GM18508 (cell line): Measurements from ENCODE around the gene ZNF182.
A peak's percentile ranks its signal among the peaks of the same experiment; 100 is the strongest.
"Not testable (repeated sequence)": the region's sequence is repeated elsewhere in the genome, so short reads cannot be mapped to it uniquely, and the experiment has no call there.

Experiments used
- ATAC-seq: cut with Tn5 transposase; IDR thresholded peaks from one replicate; pipeline ENCODE4 v1.9.1; 2021; ENCODE audit warnings: moderate number of reproducible peaks; ENCODE audit not compliant: insufficient read depth, unreplicated experiment

Gene ZNF182

DNA sequence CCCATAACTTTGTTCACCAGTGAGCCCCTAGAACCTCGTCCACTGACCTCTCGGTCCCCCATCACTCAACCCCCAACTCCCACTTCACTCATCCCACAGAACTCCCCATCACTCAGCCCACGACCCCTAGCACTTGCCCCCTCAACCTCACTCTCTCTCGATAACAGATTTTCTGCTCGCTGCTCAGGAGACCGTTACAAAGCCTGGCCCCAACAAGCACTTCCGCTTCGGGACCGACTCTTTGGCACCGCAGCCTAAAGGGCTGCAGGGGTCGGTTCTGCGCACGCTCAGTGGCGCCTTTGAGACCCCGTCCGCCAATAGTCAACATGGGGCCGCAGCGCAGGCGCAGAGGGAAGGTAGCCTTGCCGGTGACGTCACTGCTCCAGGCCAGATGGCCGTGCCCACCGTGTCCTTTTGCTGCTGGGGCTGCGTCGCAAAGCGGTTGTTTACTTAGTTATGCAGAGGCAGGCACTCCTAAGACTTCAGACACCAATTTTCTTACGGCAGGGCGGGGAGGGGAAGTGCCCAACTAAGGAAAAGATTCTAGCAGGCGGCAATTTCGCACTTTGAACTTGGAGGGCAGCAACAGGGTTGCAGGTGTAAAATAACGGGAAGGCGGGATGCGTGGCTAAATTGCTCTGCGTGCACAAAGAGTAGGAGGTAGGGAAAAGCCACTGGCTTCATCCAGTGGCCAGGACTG lies at the start of gene ZNF182:
Gene ZNF182 (minus strand): TSS at position 232 of the 700 bp plus-strand sequence. CDS start 1,380 bp downstream, outside the sequence.
- ATAC-seq: peak; percentile 77

DNA sequence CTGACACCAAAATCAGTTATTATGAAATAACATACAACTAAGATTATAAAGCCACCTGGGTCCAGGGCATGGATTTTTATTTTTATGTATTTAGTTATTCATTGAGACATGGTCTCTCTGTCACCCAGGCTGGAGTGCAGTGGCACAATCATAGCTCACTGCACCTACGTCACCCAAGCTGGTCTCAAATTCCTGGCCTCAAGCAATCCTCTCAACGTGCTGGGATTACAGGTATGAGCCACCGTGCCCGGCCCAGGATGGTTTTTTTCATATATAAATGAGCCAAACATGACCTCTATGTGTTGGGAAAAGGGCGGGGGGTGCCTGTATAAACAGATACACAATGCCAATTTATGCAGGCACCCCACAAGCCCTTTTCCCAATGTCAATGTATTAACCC lies 43.1 kb upstream of the ZNF182 start:
- no peak for ATAC-seq

DNA sequence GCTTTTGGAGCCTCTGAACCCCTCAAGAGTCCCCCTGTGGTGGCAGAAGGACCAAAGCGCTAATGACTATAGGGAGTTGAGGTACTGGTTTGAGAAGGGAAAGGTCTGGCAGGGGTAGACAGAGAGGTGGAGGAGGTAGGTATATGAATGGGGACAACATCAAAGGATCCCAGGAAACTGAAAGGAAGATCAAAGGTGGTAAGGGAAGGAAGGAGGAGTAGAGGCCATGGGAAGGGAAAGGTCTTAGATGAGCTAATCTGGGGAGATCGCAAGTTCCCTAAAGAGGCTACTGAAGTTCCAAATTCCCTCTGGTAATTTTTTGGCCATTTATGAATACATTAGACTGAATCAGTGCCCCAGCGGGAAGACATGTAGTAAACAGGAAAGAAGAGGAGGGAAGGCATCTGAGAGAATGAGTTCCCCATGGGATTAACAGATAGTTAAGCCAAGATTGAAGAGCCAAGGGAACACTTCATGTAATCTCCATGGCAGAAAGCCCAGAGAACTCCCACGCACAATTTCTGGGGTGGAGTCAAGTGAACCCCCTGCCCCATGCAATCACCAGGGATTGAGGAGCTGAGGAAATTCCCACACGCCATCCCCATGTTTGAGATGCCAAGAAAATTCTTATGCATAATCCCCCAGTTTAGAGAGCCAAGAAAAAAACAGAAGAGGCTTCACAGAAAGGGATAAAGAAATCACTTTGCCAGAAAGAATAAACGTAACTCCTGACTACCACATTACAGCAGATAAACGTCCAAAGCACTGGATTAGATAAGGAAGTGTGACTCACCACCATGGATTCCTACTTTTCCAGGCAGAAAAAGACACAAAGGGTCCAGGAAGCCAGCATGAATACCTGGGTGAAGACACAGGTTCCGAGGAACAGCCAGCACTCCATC lies 41.9 kb upstream of the ZNF182 start:
- ATAC-seq: no peak

DNA sequence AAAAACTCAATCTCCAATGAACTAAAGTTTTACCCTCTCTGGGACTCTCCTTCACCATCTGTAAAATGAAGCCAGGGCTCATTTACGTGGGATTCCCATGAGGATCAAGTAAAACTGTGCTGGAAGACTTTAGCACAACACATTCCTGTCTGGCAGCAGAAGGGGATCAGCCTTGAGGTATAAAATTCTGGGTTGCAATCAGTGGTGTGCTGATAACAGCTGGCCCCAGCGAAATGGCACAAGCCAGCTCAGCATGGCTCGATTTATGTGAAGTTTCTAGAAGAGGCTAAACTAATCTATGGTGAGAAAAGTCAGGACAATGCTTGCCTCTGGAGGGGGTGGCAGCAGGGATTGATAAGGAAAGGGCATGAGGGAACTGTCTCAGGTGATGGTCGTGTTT lies 39.3 kb upstream of the ZNF182 start:
- no peak for ATAC-seq

DNA sequence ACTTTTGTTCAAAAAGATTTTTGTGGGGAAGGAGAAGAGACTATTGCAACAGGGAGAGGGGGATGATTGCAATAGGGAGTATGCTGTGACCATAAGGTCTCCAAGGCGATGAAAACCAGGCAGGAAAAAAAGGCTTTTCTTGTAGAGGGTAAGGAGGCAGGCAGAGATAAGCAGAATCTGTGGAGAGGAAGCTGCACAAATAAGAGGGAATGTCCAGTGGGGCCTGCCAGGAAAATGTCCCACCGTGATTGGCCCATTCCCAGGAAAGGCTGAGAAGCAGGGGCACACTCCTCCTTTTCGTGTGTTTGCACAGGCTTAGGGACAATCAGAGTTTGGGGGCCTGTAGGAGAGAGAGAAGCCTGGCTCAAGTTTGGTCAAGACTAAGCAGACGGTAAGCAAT lies 32.1 kb upstream of the ZNF182 start:
- no peak for ATAC-seq

DNA sequence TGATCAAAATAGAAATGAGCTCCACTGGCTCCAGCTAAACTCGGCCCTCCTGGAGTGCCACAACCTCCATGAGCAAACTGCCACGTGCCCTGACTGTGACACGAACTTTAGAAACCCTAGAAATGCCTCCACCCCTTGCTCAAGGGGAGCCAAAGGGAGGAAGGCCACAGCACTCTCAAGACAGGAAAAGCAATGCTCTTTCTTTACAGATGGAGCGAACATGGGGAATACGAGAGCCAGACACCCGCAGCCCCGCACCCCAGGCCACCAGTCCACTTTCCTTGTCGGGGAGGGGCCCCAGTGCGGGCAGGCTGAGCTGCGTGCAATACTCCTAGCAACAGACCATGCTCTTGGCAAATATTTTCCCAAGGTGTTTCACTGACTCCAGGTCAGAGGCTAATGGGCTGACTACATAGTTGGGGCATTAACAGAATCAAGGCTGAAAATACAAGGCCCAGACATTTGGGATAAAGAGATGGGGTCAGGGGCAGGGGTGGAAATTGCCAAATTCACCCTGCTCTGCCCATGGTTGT lies 26.9 kb upstream of the ZNF182 start:
- not testable (repeated sequence) for ATAC-seq

DNA sequence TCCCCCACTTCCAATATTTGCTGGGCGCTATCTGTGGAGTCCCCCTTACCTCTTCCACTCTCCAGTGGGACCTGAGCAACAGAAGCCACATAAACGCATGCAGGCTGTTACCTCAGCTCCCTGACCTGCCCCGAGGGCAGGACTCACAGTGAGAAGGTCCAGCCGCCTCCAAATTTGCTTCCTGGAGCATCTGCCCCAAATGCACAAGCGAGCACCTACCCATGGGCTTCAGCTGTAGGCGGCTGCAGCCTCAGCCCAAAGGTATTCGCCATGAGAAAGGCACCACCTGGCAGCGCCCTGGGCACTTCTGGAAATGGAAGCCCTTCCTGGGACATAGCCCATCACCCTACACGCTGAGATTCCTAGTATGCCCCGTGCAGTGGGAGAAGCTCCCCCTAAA lies 26.4 kb upstream of the ZNF182 start:
- no peak for ATAC-seq

DNA sequence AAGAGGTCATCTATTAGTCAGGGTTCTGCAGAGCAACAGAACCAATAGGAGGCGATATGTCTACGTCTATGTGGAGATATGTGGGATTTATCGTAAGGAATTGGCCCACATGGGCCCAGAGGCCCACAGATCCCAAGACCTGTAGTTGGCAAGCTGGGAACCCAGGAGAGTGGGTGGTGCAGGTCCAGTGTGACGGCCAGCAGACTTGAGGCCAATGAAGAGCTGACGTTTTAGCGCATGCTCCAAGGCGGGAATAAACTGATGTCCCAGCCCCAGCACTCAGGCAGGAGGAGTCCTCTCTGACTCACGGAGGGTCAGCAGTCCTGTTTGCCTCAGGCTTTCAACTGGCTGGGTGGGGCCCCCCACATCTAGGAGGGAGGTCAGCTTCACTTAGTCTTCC lies 24.3 kb upstream of the ZNF182 start:
- ATAC-seq: no peak

DNA sequence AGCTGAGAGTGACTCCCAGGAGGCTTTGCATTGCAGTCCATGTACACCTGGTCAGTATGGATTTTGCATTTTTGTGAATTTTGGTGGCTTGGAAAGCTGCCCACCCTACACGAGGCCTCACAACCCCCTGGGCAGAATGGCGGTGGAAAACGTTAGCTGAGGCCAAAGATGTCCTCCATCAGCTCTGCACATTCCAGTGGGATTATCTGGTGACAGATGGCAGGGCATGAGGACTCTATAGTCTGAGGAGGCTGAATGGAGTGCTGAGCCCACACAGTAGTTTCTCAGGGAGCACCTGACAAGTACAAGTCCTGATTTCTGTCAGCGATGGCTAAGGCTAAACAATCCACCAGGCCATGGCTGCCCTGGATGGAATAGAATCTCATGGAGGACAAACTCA lies 23.8 kb upstream of the ZNF182 start:
- not testable (repeated sequence) for ATAC-seq

DNA sequence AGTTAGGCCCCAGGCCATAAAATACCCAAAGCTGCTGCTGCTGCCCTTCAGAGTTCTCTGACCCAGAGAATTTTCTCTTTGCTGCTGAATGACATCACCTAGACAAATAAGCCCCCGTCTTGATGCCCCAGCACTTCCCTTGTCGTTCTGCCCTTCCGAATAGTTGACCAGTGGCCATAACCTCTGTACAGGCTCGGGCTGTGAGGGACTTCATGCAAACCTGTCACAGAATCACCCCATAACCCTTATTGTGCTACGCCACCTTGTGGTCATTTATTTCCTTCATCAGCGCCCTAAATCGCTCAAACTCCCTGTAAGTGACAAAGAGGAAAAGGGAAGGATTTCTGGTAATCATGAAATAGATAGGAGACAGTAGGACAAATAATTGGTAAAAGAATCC lies 21.8 kb upstream of the ZNF182 start:
- no peak for ATAC-seq

DNA sequence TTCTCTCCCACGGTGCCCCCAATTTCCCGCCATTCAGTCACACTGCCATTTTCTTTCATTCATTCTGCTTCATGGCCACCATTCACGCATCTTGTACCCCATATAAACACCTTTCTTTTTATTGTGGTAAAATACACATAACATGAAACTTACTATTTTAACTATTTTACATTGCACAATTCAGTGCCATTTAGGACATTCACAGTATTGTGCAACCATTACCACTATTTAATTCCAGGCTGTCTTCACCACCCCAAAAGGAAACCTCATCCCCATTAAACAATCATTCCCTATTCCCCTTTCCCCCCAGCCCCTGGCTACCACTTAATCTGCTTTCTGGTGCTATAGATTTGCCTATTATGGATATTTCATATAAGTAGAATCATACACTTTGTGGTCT lies 18.9 kb upstream of the ZNF182 start:
- ATAC-seq: no peak

DNA sequence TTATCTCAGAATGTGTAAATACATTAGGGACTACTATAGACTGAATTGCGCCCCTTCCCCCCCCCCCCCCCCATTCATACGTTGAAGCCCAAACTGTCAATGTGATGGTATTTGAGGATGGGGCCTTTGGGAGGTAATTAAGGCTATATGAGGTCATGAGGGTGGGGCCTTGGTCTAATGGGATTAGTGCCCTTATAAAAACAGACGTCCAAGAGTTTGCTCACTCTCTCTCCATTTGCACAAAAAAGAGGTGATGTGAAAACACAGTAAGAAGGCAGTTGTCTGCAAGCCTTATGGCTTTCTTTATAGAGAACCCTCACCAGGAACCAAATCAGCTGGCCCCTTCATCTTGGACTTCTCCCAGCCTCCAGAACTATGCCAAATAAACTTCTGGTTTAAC lies 18.3 kb upstream of the ZNF182 start:
- no peak for ATAC-seq

DNA sequence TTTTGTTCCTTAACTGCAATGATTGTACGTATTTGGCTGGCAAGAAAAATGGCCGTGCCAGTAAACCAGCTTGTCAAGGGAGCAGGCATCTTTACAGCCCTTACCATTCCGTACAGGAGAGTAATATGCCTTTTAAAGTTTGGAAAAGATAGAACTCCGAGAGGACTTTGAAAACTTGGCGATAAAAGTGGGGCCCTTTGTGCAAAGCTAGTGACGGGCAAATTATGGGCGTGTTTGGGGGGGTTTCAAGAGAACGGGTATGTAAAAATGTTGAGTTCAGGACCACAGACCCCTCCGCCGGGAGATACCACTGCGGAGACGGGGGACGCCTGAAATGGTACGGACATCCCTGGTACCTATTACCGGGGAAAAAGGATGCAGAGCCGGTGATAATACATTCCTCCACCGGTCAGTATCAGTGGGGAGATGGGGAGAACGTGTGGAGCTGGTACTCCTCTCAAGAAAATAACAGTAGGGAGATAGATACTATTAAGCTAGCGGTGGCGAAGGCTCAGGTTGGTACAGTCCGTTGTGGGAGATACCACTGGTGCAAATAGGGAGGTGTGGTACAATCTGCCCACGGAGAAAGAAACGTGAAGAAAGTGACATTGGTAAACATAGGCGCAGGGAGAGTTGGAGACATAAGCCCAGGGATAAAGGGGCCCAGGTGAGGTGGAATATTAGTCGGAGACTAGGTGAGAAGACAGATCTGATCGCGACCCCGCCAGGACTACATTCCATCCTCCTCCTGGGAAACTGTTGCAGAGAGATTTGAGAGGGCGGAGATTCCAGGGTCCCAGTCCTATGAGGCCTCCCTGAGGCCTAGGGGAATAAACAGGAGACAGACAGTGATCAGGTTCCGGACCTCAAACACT lies 17.5 kb upstream of the ZNF182 start:
- no peak for ATAC-seq

DNA sequence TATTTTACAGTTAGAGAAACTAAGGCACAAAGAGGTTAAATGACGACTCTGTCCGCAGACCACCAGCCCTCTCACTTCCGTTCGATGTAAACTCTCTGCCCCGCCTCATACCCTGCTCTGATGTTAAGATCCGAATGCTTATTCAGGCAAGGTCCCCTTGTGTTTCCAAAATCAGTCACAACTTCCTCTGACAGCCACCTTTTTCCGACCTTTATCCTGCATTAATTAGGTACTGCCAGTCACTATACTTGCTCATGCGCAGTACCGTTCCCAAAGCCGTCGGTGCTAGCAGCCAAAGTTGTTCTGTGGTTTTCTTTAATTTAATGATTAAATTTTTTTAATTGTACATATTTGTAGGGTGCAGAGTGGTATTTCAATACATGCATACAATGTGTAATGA lies 16.7 kb upstream of the ZNF182 start:
- not testable (repeated sequence) for ATAC-seq

DNA sequence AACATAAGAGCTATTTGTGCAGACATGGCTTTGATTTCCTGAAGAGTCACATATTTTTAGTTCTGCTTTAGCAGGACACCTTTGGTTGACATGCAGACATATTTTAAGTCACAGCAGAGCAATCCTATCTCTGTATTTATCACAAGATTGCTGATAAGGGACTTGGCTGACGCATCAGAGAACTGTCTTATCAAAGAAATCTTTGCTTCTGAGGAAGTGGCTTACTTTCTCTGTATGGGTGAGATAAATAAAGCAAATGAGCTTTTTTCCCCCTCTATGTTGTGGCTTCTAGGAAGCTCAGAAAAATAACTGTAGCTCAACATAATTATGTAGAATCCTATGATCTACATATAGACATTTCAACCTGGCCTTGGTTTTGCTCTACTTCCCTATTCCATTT lies 16.1 kb upstream of the ZNF182 start:
- ATAC-seq: not testable (repeated sequence)

DNA sequence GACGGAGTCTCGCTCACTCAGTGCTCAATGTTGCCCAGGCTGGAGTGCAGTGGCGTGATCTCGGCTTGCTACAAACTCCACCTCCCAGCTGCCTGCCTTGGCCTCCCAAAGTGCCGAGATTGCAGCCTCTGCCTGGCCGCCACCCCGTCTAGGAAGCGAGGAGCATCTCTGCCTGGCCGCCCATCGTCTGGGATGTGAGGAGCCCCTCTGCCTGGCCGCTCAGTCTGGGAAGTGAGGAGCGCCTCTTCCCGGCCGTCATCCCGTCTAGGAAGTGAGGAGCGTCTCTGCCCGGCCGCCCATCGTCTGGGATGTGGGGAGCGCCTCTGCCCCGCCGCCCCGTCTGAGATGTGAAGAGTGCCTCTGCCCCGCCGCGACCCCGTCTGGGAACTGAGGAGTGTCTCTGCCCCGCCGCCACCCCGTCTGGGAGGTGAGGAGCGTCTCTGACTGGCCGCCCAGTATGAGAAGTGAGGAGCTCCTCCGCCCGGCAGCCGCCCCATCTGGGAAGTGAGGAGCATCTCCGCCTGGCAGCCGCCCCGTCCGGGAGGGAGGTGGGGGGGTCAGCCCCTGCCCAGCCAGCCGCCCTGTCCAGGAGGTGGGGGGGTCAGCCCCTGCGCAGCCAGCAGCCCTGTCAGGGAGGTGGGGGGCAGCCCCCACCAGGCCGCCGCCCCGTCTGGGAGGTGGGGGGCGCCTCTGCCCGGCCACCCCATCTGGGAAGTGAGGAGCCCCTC lies 13.0 kb upstream of the ZNF182 start:
- not testable (repeated sequence) for ATAC-seq

DNA sequence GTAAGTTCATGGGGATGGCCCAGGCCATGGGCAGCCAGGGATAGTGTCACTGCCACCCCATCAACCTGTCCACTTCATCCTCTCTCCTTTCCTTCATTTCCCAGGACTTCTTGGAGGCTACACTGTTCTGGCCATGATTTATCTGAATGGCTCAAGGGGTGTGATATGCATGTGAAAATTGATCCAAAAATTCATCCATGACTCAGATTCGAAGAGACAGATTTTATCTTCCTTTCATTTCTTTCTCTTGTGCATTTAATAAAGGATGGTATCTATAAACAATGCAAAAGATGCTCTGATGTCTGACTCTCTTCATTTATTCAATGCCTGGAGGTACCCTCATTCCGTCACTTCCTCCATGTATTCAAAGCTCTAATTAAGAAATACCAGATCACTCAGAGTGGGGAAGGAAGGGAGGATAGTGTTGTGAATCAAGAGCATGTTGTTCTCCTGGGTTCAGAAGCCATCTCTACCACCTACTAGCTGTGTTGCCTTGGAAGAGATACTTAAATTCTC lies 5.7 kb upstream of the ZNF182 start:
- not testable (repeated sequence) for ATAC-seq

DNA sequence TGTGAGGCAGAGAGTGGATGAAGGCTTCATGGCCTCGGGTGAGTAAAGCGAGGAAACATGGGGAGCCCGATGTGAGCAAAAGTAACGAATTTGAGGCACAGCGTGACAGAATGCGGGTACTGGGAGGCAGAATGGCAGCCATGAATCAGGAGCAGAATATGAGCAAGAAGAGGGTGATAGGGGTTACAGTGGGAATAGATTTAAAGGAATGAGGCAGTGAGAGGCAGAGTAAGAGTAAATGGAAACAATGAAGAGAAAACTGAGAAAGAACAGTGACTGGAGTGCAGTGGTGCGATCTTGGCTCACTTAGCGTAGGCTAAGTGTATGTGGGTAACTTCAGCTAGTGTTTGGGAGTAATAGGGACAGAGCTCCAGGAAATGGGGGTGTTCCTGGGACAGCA lies 2.9 kb upstream of the ZNF182 start, which contains the start of gene SPACA5:
Gene SPACA5 (plus strand): TSS at position 301 of the 400 bp plus-strand sequence. CDS start 815 bp downstream, outside the sequence.
- ATAC-seq: not testable (repeated sequence)

DNA sequence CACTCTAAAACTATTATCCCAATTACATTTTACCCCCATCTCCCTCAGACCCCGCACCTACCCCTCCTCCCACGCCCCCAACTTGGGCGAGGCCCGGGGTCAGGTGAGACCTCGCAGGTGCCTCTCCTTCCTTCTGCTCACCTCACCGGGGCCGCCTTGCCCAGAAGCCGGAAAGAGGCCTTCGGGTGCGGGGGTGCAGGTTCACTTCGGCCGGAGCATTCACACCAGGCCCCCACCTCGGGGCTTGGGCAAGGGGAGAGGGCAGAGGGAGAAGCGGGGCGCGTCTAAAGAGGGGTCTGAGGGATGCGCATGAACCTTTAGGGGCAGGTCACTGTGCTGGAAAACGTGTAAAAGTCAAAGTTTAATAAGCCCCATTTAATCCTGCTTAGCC lies 427 bp downstream of the ZNF182 start:
- ATAC-seq: no peak
